ENCODE measurements around the gene VAPA.

GRCh38 chr18:9869715-9870430, 43.9 kb upstream of the VAPA start:
- TF ChIP-seq, protein P1, sequence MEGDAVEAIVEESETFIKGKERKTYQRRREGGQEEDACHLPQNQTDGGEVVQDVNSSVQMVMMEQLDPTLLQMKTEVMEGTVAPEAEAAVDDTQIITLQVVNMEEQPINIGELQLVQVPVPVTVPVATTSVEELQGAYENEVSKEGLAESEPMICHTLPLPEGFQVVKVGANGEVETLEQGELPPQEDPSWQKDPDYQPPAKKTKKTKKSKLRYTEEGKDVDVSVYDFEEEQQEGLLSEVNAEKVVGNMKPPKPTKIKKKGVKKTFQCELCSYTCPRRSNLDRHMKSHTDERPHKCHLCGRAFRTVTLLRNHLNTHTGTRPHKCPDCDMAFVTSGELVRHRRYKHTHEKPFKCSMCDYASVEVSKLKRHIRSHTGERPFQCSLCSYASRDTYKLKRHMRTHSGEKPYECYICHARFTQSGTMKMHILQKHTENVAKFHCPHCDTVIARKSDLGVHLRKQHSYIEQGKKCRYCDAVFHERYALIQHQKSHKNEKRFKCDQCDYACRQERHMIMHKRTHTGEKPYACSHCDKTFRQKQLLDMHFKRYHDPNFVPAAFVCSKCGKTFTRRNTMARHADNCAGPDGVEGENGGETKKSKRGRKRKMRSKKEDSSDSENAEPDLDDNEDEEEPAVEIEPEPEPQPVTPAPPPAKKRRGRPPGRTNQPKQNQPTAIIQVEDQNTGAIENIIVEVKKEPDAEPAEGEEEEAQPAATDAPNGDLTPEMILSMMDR (IDR thresholded peaks at IDR 0.05 in 8 of 11, conservative IDR thresholded peaks at IDR 0.05 in 3 of 11): no peak
- TF ChIP-seq POLR2A (IDR thresholded peaks at IDR 0.05) (no peak), POLR2AphosphoS5 (IDR thresholded peaks at IDR 0.05) (peak in 1 of 3 donors; percentile 47)

Measured in spleen (tissue), 7 donors.